AG09319 (cell line): ENCODE data around the gene CLEC2L.

Experiments
- DNase-seq: peaks from one replicate; pipeline ENCODE4 v3.0.0-alpha.2; 2010; ENCODE audit warnings: low read depth; ENCODE audit errors: extremely low read depth
- CTCF ChIP-seq: IDR thresholded peaks from 2 replicates; pipeline ENCODE4 v1.5.1; 2011; ENCODE audit warnings: low read depth, mild to moderate bottlenecking, inconsistent platforms, low read length, moderate library complexity

CLEC2L gene

GRCh38 chr7:139532636-139533155 is 9.2 kb downstream of the CLEC2L start:
- no peak for DNase-seq
- no peak for TF ChIP-seq CTCF

- DNase-seq, result no peak
- TF ChIP-seq CTCF, result no peak
Measured at GRCh38 chr7:139534096-139534495, 10.6 kb downstream of the CLEC2L start.

GRCh38 chr7:139534966-139535651 is 11.6 kb downstream of the CLEC2L start:
- DNase-seq, result no peak
- TF ChIP-seq CTCF, result no peak

GRCh38 chr7:139536152-139536551 is 12.7 kb downstream of the CLEC2L start:
- no peak for DNase-seq
- no peak for TF ChIP-seq CTCF

GRCh38 chr7:139538881-139539635 is 15.6 kb downstream of the CLEC2L start:
- no peak for TF ChIP-seq CTCF
- DNase-seq, result no peak

- DNase-seq, result no peak
- no peak for TF ChIP-seq CTCF
Measured at GRCh38 chr7:139540203-139540602, 16.7 kb downstream of the CLEC2L start.
